Activated T-helper 9 cell treated with anti-CD3 and anti-CD28 coated beads, Interleukin-2, amount 50 U/mL, for 16 hours (primary cell): Measurements from ENCODE around the gene TGM3.

Experiments
- DNase-seq: peaks from one replicate; pipeline ENCODE4 v3.0.0-alpha.2; 2020; ENCODE audit warnings: low read depth

TGM3 gene

GRCh38 chr20:2338411-2339066 is 42.7 kb downstream of the TGM3 start:
- no peak for DNase-seq

- DNase-seq: no peak
Measured at GRCh38 chr20:2340136-2340535, 44.3 kb downstream of the TGM3 start.

- no peak for DNase-seq
Measured at GRCh38 chr20:2340823-2341222, 45.0 kb downstream of the TGM3 start.

GRCh38 chr20:2341336-2341735 is 45.5 kb downstream of the TGM3 start:
- DNase-seq: no peak

GRCh38 chr20:2342243-2342642 is 46.4 kb downstream of the TGM3 start:
- DNase-seq: no peak

- no peak for DNase-seq
Measured at GRCh38 chr20:2346188-2346587, 50.4 kb downstream of the TGM3 start.

GRCh38 chr20:2348336-2348735 is 52.5 kb downstream of the TGM3 start:
- no peak for DNase-seq

GRCh38 chr20:2349801-2350200 is 54.0 kb downstream of the TGM3 start:
- no peak for DNase-seq

- no peak for DNase-seq
Measured at GRCh38 chr20:2350606-2351005, 54.8 kb downstream of the TGM3 start.

- DNase-seq: no peak
Measured at GRCh38 chr20:2353231-2353630, 57.4 kb downstream of the TGM3 start.

GRCh38 chr20:2357114-2357513 is 61.3 kb downstream of the TGM3 start:
- DNase-seq: no peak

GRCh38 chr20:2358006-2358405 is 62.2 kb downstream of the TGM3 start:
- no peak for DNase-seq

GRCh38 chr20:2361035-2361593 is 65.3 kb downstream of the TGM3 start:
- no peak for DNase-seq

GRCh38 chr20:2363187-2363586 is 67.4 kb downstream of the TGM3 start:
- DNase-seq: no peak

- DNase-seq: no peak
Measured at GRCh38 chr20:2363587-2363986, 67.8 kb downstream of the TGM3 start.

- DNase-seq: no peak
Measured at GRCh38 chr20:2364044-2364443, 68.2 kb downstream of the TGM3 start.

GRCh38 chr20:2365091-2365490 is 69.3 kb downstream of the TGM3 start:
- DNase-seq: no peak

GRCh38 chr20:2365666-2366065 is 69.9 kb downstream of the TGM3 start:
- no peak for DNase-seq

GRCh38 chr20:2368621-2369020 is 72.8 kb downstream of the TGM3 start:
- DNase-seq: no peak

GRCh38 chr20:2373098-2373497 is 77.3 kb downstream of the TGM3 start:
- no peak for DNase-seq

GRCh38 chr20:2374346-2375125 is 78.7 kb downstream of the TGM3 start:
- no peak for DNase-seq

- DNase-seq: no peak
Measured at GRCh38 chr20:2378893-2379292, 83.1 kb downstream of the TGM3 start.

- no peak for DNase-seq
Measured at GRCh38 chr20:2379511-2380229, 83.9 kb downstream of the TGM3 start.
